ENCODE measurements around the gene CEP164. TPM values are rescaled to one million over a fixed set of nuclear protein-coding genes. Genes with fewer than 3 reads are reported as not detected.

CEP164 gene
- total and polyA plus RNA-seq, 2 of the 8 experiments (the other 6 are each of a cell fraction or from before 2014, with no cell fraction given): 8.4 to 20.8 TPM

DNA sequence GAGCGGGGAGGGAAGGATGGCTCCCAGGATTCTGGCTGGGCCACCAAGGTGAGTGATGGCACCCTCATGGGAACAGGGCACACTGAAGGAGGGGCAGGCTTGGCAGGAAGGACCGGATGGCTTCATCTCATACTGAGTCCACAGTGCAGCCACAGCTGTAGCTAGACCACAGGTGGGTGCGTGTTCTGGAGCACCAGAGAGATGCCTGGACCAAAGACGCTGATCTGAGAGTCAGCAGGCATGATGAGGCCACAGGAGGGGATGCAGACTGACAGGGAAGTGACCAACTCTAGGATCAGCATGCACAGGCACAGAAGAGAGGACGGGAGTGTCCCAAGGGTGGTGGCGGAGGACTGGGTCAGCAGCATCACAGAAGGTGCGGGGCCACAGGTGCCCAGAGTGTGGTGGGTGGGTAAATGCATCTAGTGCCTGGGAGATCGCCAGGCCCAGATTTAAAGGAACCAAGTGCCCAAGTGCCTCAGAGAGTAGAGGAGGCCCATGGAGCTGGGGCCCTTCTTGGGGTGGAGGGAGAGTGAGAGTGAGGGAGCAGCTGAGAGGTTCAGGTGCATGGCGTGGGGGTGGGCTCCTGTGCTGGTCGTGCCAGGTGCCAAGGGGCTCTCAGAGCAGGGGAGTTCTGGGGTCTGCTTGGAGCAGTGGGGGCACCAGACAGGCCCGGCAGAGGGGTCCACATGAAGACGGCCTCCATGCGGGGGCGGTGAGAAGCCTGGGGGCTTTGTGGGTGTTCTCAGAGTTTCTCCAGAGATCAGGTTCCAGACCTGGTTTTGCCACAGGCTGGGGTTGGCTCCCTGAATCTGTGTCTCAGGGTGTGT, 113.7 kb downstream of the CEP164 start (continued):
- TF ChIP-seq, protein P1, sequence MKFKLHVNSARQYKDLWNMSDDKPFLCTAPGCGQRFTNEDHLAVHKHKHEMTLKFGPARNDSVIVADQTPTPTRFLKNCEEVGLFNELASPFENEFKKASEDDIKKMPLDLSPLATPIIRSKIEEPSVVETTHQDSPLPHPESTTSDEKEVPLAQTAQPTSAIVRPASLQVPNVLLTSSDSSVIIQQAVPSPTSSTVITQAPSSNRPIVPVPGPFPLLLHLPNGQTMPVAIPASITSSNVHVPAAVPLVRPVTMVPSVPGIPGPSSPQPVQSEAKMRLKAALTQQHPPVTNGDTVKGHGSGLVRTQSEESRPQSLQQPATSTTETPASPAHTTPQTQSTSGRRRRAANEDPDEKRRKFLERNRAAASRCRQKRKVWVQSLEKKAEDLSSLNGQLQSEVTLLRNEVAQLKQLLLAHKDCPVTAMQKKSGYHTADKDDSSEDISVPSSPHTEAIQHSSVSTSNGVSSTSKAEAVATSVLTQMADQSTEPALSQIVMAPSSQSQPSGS (IDR thresholded peaks at IDR 0.05; ENCODE audit: low read length): no peak
- TF ChIP-seq SUZ12 (IDR thresholded peaks at IDR 0.05; ENCODE audit: low read length) (no peak), TEAD4 (IDR thresholded peaks at IDR 0.05; ENCODE audit: low read depth, low read length) (no peak), NRF1 (IDR thresholded peaks at IDR 0.05; ENCODE audit: low read depth, low read length) (no peak), RNF2 (IDR thresholded peaks at IDR 0.05; ENCODE audit: borderline replicate concordance, low read depth, low read length, missing control alignments, poor library complexity, severe bottlenecking) (no peak), JUN (IDR thresholded peaks at IDR 0.05; ENCODE audit: low read depth, low read length) (no peak)
